Mucosa of descending colon (tissue), 3 donors: ENCODE measurements around the gene PRRX2. TPM values are rescaled to one million over a fixed set of nuclear protein-coding genes. Genes with fewer than 3 reads are reported as not detected.

ENCODE experiments used
- ATAC-seq: fragments of 200-7000 bp; cut with Tn5 transposase; one replicate; pipeline ENCODE4 v1.9.1; 2020; ENCODE audit warnings: mild to moderate bottlenecking, moderate library complexity
- DNase-seq, 3 donors: peaks; one replicate each; pipeline ENCODE4 v3.0.0-alpha.2; 2020
- H3K36me3 ChIP-seq: fragments of 200-600 bp; one replicate; pipeline ENCODE4 v1.8.0; 2021; ENCODE audit warnings: low read depth, mild to moderate bottlenecking
- H3K4me1 ChIP-seq: fragments of 200-600 bp; one replicate; pipeline ENCODE4 v1.8.0; 2021; ENCODE audit warnings: low read depth, mild to moderate bottlenecking
- H3K4me3 ChIP-seq: fragments of 200-600 bp; one replicate; pipeline ENCODE4 v1.8.0; 2021; ENCODE audit warnings: mild to moderate bottlenecking
- H3K9me3 ChIP-seq: fragments of 200-600 bp; one replicate; pipeline ENCODE4 v1.8.0; 2021; ENCODE audit warnings: mild to moderate bottlenecking
- CTCF ChIP-seq: fragments of 200-600 bp; IDR thresholded peaks from one replicate; pipeline ENCODE4 v1.8.0; 2022; ENCODE audit warnings: antibody characterized with exemption, mild to moderate bottlenecking
- intact Hi-C, 2 donors: fragments of 100-400 bp; cut with DNase I in 1 of 2; cut with micrococcal nuclease in 1 of 2; formaldehyde crosslinking; loops; one replicate each; pipeline versions ENCODE4 v1.11.0 to v1.11.1; 2022; cut with DNase I, micrococcal nuclease
- total RNA-seq, 3 donors: library from RNA; stranded (reverse); fragmentation: NEBNext Ultra II Directional in 2 of 3; extraction: Animal tissue kit (Norgen Biotek cat#: 25700) in 2 of 3; gene quantifications; one replicate each; pipeline versions ENCODE4 v1.2.1 to v1.2.4, GENCODE V29; 2021 to 2023
- donor health status: DM: no; HTN: no; CAD: no; lungs with moderate emphysema.
- donor health status: DM: no; HTN: no; CAD: no.
- donor health status: DM: no; HTN: yes; CAD: no.

The PRRX2 gene
- total RNA-seq, 3 donors from 2014 or later, result 0.38 to 1.6 (median 0.89) TPM

- H3K36me3 ChIP-seq, result no peaks in the 10 kb centered on the region
- H3K9me3 ChIP-seq, result no peaks in the 10 kb centered on the region
- intact Hi-C loops, result loop anchor here in 1 of 2 donors (5.0 kb wide), 1 partner anchor 52 kb away; no protein-coding TSS in a partner anchor
- ATAC-seq (no peak), DNase-seq (no peak)
- H3K4me3 ChIP-seq, result no peak overlapping the region
- peaks cover 3% of the 10 kb centered on the region for H3K4me1 ChIP-seq
- no peak for TF ChIP-seq CTCF
Measured at GRCh38 chr9:129735546-129735945, 70.1 kb downstream of the PRRX2 start.

- Histone ChIP-seq H3K36me3 (no peaks in the 10 kb centered on the region), H3K9me3 (no peaks in the 10 kb centered on the region), H3K4me1 (peaks cover 3% of the 10 kb centered on the region), H3K4me3 (no peak overlapping the region)
- DNase-seq (no peak), ATAC-seq (no peak)
- TF ChIP-seq CTCF, result no peak
- intact Hi-C loops, result loop anchor here in 1 of 2 donors (5.0 kb wide), 1 partner anchor 51 kb away; no protein-coding TSS in a partner anchor
Measured at GRCh38 chr9:129736334-129736733, 70.9 kb downstream of the PRRX2 start.

GRCh38 chr9:129737479-129738274, 72.2 kb downstream of the PRRX2 start:
- intact Hi-C loops, result loop anchor here in 1 of 2 donors (5.0 kb wide), 1 partner anchor 50 kb away; no protein-coding TSS in a partner anchor
- DNase-seq (peak; percentile 83 to 93 (median 92)), ATAC-seq (peak; percentile 97)
- peaks cover 3% of the 10 kb centered on the region for H3K4me1 ChIP-seq
- no peaks in the 10 kb centered on the region for H3K9me3 ChIP-seq
- peak overlapping the region; percentile 18 for H3K4me3 ChIP-seq
- peak; percentile 88 for TF ChIP-seq CTCF
- no peaks in the 10 kb centered on the region for H3K36me3 ChIP-seq

GRCh38 chr9:129739432-129739831, 74.0 kb downstream of the PRRX2 start:
- intact Hi-C loops, result loop anchor here in 1 of 2 donors (5.0 kb wide), 1 partner anchor 48 kb away; no protein-coding TSS in a partner anchor
- Histone ChIP-seq H3K36me3 (no peaks in the 10 kb centered on the region), H3K4me1 (peaks cover 3% of the 10 kb centered on the region), H3K9me3 (no peaks in the 10 kb centered on the region), H3K4me3 (no peak overlapping the region)
- no peak for DNase-seq
- ATAC-seq, result no peak
- no peak for TF ChIP-seq CTCF

- DNase-seq, result no peak
- intact Hi-C loops, result loop anchor here in 1 of 2 donors (5.0 kb wide), 1 partner anchor 47 kb away; no protein-coding TSS in a partner anchor
- no peaks in the 10 kb centered on the region for H3K36me3 ChIP-seq
- H3K4me3 ChIP-seq, result no peak overlapping the region
- H3K4me1 ChIP-seq, result peaks cover 3% of the 10 kb centered on the region
- ATAC-seq, result no peak
- H3K9me3 ChIP-seq, result no peaks in the 10 kb centered on the region
- no peak for TF ChIP-seq CTCF
Measured at GRCh38 chr9:129740174-129740573, 74.7 kb downstream of the PRRX2 start.
